ENCODE data around the gene ABCG2.

Gene ABCG2

GRCh38 chr4:88158489-88159228 lies at the start of gene ABCG2:
TSS of gene ABCG2 (minus strand) at chr4:88158639. CDS start at chr4:88139995, 18,644 bp downstream.
- DNase-seq (ENCODE audit: low read depth in 3 of 3, low spot score in 1 of 3), result peak in 1 of 3 donors; percentile 24

DNA sequence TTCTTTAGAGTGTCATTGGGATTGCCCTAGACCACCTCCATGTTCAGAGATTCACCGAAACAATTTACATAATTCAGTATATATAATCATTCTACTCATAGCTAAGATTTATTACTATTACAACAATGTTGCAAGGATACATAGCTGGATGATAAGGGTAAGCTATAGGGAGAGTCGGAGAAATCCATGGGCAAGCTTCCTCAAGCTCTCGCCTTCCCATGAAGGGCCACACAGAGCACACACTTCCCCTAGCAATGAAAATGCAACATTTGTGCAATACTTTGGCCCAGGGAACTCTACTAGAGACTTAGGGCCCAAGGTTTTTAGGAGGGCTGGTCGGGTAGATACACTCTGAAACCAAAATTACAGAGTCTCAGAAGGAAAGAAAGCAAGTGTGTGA lies 49.7 kb upstream of the ABCG2 start:
- DNase-seq (ENCODE audit: low read depth in 3 of 3, low spot score in 1 of 3), result no peak

GRCh38 chr4:88207171-88207570 lies 48.7 kb upstream of the ABCG2 start:
- no peak for DNase-seq (ENCODE audit: low read depth in 3 of 3, low spot score in 1 of 3)

DNA sequence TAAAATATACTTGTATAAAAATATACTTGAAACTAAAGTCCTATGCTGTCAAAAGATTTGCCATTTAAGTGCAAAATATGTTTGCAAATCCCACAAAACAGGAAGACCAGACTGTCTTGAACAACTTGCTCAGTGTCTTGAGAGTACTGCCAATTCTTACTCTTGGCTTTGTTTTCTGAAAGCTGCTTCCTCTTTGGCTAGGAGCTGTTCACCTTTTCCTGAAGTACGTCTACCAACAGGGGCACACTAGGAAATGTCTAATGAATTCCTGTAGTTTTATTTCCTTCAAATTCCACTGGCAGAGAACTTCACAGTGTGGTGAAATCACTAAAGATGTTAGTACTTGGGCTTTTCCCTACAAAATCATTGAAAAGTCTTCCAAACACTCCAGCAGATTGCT lies 46.4 kb upstream of the ABCG2 start:
- no peak for DNase-seq (ENCODE audit: low read depth in 3 of 3, low spot score in 1 of 3)

DNA sequence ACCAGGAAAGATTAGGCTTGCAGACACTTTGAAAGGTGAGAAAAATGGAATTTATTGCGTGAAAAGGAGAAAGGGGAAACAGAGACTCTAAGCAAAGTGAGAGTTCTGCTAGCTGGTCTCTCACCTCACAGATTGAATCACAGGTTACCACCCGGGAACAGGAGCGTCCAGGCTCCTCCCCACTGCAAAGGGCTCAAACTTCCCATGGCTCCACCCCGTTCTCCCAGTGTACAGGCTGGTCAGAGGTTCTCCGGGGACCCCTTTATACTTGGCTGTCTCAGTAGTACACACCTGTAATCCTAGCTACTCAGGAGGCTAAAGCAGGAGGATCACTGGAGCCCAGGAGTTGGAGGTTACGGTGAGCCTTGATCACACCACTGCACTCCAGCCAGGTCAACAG lies 44.0 kb upstream of the ABCG2 start:
- DNase-seq (ENCODE audit: low read depth in 3 of 3, low spot score in 1 of 3), result no peak

DNA sequence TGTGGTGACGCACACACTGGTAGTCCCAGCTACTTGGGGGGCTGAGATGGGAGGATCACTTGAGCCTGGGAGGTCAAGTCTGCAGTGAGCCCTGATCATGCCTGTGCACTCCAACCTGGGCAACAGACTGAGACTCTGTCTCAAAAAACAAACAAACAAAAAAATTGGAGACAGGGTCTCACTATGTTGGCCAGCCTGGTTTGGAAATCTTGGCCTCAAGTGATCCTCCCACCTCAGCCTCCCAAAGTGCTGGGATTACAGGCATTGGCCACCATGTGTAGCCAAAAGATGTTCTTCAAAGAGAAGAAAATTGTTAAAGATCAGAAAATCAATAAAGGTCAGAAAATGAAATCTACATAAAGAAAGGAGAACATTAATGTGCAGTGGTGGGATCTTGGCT lies 41.7 kb upstream of the ABCG2 start:
- no peak for DNase-seq (ENCODE audit: low read depth in 3 of 3, low spot score in 1 of 3)

GRCh38 chr4:88196523-88197185 lies 38.2 kb upstream of the ABCG2 start:
- no peak for DNase-seq (ENCODE audit: low read depth in 3 of 3, low spot score in 1 of 3)

- no peak for DNase-seq (ENCODE audit: low read depth in 3 of 3, low spot score in 1 of 3)
Measured at GRCh38 chr4:88196013-88196365, 37.5 kb upstream of the ABCG2 start.

DNA sequence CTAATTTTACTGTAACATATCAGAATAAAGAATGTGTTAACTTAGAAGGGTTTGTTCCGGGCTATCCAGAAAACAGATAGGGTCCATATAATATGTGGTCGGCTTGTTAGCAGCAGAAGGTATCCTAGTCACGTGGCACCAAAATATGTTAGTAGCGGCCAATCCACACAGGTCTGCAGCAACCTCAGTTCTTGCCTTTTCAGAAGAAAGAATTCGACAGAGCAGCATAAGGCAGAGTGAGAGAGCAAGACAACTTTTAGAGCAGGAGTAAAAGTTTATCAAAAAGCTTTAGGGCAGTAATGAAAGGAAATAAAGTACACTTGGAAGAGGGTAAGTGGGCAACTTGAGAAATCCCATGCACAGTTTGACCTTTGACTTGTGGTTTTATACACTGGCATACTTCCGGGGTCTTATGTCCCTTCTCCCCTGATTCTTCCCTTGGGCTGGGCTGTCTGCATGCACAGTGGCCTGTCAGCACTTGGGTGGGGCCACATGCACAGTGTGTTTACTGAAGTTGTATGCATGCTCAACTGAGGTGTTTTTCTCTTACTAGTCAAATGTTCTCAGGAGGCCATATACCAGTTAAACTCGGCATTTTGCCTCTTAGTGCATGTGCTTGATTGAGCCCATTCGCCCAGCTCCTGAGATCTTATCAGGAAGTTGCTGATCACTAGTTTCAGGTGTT lies 37.0 kb upstream of the ABCG2 start:
- DNase-seq (ENCODE audit: low read depth in 3 of 3, low spot score in 1 of 3), result no peak

- DNase-seq (ENCODE audit: low read depth in 3 of 3, low spot score in 1 of 3), result no peak
Measured at GRCh38 chr4:88191404-88191803, 33.0 kb upstream of the ABCG2 start.

DNA sequence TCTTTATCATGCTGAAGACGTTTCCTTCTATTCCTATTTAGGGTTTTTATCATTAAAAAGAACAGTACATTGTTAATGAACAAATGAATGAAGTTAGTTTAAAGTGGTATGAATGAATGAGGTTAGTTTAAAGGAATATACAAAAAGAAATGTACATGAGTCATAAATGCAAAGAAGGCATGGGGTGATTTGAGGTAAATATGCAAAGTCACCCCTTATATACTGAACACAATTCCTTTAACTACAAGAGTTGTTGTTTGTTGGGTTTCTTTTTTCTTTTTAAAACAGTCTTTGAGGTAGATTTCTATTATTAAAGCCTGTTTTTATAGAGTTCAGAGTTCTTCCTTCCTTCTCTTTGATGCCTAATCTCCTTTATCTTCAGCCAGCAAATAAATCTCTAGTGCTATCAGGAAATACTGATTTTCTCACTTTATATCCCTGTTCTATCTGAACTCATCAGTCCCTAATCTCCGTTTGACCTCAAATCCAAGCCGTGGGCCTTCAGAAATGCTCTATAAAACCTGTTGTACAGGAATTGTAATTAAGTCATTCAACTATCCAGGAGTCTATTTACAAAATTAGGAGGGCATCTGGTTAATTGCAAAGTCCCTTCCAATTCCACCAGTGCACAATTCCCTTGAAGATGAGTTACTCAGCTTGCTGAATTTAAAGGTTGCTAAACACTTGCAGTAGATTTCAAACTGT lies 31.6 kb upstream of the ABCG2 start:
- no peak for DNase-seq (ENCODE audit: low read depth in 3 of 3, low spot score in 1 of 3)

- DNase-seq (ENCODE audit: low read depth in 3 of 3, low spot score in 1 of 3), result no peak
Measured at GRCh38 chr4:88189418-88189738, 30.9 kb upstream of the ABCG2 start.

GRCh38 chr4:88188738-88189417 lies 30.4 kb upstream of the ABCG2 start:
- no peak for DNase-seq (ENCODE audit: low read depth in 3 of 3, low spot score in 1 of 3)

- DNase-seq (ENCODE audit: low read depth in 3 of 3, low spot score in 1 of 3), result no peak
Measured at GRCh38 chr4:88187766-88188165, 29.3 kb upstream of the ABCG2 start.

DNA sequence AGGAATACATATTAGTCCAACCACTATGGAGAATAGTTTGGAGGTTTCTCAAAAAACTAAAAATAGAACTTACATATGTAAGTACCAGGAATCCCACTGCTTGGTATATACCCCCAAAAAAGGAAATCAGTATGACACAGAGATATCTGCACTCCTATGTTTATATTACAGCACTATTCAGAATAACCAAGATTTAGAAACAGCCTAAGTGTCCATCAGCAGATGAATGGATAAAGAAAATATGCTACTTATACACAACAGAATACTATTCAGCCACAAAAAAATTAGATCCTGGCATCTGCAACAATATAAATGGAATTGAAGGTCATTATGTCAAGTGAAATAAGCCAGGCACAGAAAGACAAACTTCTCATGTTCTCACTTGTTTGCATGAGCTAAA lies 27.5 kb upstream of the ABCG2 start:
- no peak for DNase-seq (ENCODE audit: low read depth in 3 of 3, low spot score in 1 of 3)

GRCh38 chr4:88179261-88179660 lies 20.8 kb upstream of the ABCG2 start:
- no peak for DNase-seq (ENCODE audit: low read depth in 3 of 3, low spot score in 1 of 3)

GRCh38 chr4:88178626-88179231 lies 20.3 kb upstream of the ABCG2 start:
- no peak for DNase-seq (ENCODE audit: low read depth in 3 of 3, low spot score in 1 of 3)

- DNase-seq (ENCODE audit: low read depth in 3 of 3, low spot score in 1 of 3), result no peak
Measured at GRCh38 chr4:88177983-88178625, 19.7 kb upstream of the ABCG2 start.

DNA sequence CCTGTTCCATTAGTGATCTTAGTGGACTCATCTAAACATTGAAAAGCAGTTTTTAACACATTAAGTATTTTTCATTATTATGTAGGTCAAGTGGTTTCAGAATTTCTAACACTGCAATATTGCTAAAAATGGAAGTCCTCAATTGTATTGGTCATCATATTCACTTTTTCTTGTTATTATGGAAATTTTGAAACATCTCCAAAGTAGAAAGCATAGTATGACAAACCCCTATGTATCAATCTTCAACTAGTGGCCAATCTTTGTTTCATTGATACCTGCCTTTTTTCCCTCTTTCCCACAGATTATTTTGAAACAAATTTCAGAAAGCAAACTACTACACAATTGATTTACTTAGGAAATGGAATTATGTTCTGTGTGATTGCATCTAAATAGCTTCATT lies 14.5 kb upstream of the ABCG2 start:
- no peak for DNase-seq (ENCODE audit: low read depth in 3 of 3, low spot score in 1 of 3)

GRCh38 chr4:88171206-88171605 lies 12.8 kb upstream of the ABCG2 start:
- DNase-seq (ENCODE audit: low read depth in 3 of 3, low spot score in 1 of 3), result no peak
